Measurements from ENCODE around the gene IFNA7. TPM values are rescaled to one million over a fixed set of nuclear protein-coding genes. Genes with fewer than 3 reads are reported as not detected.

Gene IFNA7
- total RNA-seq, 1 donor from 2014 or later, result not detected

DNA sequence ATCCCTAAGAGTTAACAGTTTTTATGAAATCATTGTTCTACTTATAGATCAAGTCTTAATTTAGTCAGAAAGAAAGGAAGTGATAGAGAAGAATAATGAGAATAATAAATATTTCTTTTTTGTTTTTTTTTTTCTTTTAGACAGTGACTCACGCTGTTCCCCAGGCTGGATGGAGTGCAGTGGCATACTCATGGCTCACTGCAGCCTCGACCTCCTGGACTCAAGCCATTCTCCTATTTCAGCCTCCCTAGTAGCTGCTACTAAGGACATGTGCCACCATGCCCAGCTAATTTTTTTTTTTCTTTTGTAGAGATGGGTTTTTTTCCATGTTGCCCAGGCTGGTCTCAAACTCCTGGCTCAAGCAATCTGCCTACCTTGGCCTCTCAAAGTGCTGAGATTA is 46.5 kb downstream of the IFNA7 start:
- no peak overlapping the region for H3K4me3 Mint-ChIP-seq
- H3K27ac Mint-ChIP-seq, result no peak overlapping the region
- H3K9me3 Mint-ChIP-seq, result peaks cover 3% of the 10 kb centered on the region
- DNase-seq, result no peak
- intact Hi-C loops (cut with micrococcal nuclease), result no loop called here
- peaks cover 25% of the 10 kb centered on the region for H3K4me1 Mint-ChIP-seq
- peaks cover 2% of the 10 kb centered on the region for H3K36me3 Mint-ChIP-seq (ENCODE audit: low read depth)
- peaks cover 13% of the 10 kb centered on the region for H3K27me3 Mint-ChIP-seq

DNA sequence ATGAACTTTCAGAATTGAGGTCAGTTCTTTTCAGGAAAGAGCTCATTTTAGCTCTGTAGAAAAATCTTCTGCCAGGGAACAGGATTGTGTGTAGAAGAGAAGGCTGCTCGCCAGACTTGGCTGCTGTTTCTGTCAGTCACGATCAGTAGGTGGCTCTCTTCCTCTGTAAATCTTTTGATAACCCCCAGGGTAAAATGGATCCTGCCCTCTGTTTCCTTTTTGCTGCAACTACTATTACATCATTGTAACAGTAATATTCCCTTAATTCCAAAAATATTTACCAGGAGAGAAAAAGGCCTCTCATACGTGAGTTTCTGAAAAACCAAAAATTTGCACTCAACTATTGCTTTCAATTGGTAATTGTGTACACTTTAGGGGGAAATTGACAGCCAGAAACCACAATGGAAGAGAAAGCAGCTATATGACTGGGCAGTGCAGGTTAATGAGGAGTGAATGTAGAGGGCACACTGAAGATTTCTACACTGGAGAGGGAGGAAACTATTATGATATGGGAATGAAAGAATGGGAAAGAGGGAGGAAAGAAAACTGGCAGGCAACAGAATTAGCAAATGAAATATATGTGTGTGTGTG is 47.9 kb downstream of the IFNA7 start:
- peaks cover 2% of the 10 kb centered on the region for H3K36me3 Mint-ChIP-seq (ENCODE audit: low read depth)
- peak overlapping the region; percentile 8 for H3K27ac Mint-ChIP-seq
- DNase-seq, result peak; percentile 74
- intact Hi-C loops (cut with micrococcal nuclease), result no loop called here
- H3K4me1 Mint-ChIP-seq, result peaks cover 16% of the 10 kb centered on the region
- peaks cover 20% of the 10 kb centered on the region for H3K27me3 Mint-ChIP-seq
- peaks cover 8% of the 10 kb centered on the region for H3K9me3 Mint-ChIP-seq
- H3K4me3 Mint-ChIP-seq, result no peak overlapping the region

DNA sequence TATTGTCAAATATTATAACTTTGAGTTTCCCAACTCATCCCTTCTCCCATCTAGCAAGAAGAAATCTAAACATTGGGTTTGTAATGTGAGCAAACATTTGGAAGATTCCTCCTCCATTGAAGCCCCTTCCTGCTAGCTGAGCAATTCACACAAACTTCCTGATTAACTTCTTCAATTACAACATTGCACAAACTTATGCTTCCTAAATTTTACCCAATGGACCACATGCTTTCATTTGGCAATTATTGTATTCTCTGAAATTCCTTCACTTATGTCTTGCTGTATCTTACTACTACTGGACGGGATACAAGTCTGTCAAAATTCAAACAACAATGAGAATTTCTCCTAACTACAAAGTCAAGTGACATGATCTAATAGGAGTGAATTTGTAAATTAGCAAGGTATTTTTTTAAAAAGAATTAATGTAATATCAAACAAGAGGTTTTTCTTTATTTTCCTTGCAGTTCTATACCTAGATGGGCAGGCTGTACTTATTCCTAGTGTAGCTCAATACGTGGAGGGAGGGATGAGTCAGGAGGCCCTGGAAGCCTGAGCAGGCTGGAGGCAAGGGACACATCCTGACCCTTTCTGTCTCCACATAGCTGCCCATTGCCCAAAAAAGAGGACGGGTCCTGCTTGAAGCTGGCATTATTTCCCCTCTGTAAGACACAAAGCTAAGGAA is 48.5 kb downstream of the IFNA7 start:
- intact Hi-C loops (cut with micrococcal nuclease), result no loop called here
- H3K4me1 Mint-ChIP-seq, result peaks cover 13% of the 10 kb centered on the region
- H3K36me3 Mint-ChIP-seq (ENCODE audit: low read depth), result peaks cover under 1% of the 10 kb centered on the region
- no peak for DNase-seq
- no peak overlapping the region for H3K4me3 Mint-ChIP-seq
- peaks cover 7% of the 10 kb centered on the region for H3K9me3 Mint-ChIP-seq
- H3K27ac Mint-ChIP-seq, result no peak overlapping the region
- peaks cover 20% of the 10 kb centered on the region for H3K27me3 Mint-ChIP-seq

Other genes starting within 250 kb of the IFNA7 start
- 2.8 and 3.0 TPM in 2 replicates for gene HACD4, start 170.6 kb downstream of the IFNA7 start, total RNA-seq
- not detected in 2 replicates for gene IFNB1, start 124.3 kb downstream of the IFNA7 start, total RNA-seq
- gene IFNW1, start 60.4 kb downstream of the IFNA7 start, total RNA-seq, result not detected in 2 replicates
- gene IFNA21, start 35.5 kb downstream of the IFNA7 start, total RNA-seq, result not detected in 2 replicates
- not detected in 2 replicates for gene IFNA4, start 14.6 kb downstream of the IFNA7 start, total RNA-seq
- gene IFNA10, start 4.9 kb upstream of the IFNA7 start, total RNA-seq, result not detected in 2 replicates
- not detected in 2 replicates for gene IFNA16, start 15.1 kb upstream of the IFNA7 start, total RNA-seq
- gene IFNA17, start 26.0 kb upstream of the IFNA7 start, total RNA-seq, result not detected in 2 replicates
- gene IFNA14, start 37.8 kb upstream of the IFNA7 start, total RNA-seq, result not detected in 2 replicates
- gene IFNA5, start 103.1 kb upstream of the IFNA7 start, total RNA-seq, result not detected in 2 replicates
- 14.8 and 15.0 TPM in 2 replicates for gene KLHL9, start 133.2 kb upstream of the IFNA7 start, total RNA-seq
- gene IFNA6, start 148.7 kb upstream of the IFNA7 start, total RNA-seq, result not detected in 2 replicates
- gene IFNA13, start 165.9 kb upstream of the IFNA7 start, total RNA-seq, result not detected in 2 replicates
- not detected in 2 replicates for gene IFNA2, start 183.2 kb upstream of the IFNA7 start, total RNA-seq
- gene IFNA8, start 206.9 kb upstream of the IFNA7 start, total RNA-seq, result not detected in 2 replicates
- gene IFNA1, start 238.2 kb upstream of the IFNA7 start, total RNA-seq, result not detected in 2 replicates

All from activated CD4-positive, alpha-beta T cell treated with anti-CD3 and anti-CD28 coated beads, Interleukin-2, amount 10 ng/mL, durations not matched to agents 24 days and 14 days (primary cell).